Esophagus muscularis mucosa (tissue), 3 donors: ENCODE measurements around the gene DLGAP5.

Source experiments
- POLR2A ChIP-seq: fragments of 450-650 bp; IDR thresholded peaks from one replicate; pipeline ENCODE4 v1.6.1; 2017; ENCODE audit warnings: antibody characterized with exemption, moderate library complexity, mild to moderate bottlenecking, low read depth
- POLR2AphosphoS5 ChIP-seq, 2 donors: sonication (generic); formaldehyde crosslinking; IDR thresholded peaks; one replicate each; pipeline ENCODE4 v1.6.1; 2017; ENCODE audit warnings: antibody characterized with exemption in 2 of 2
- TF ChIP-seq, protein P1 (sequence below), 3 experiments: fragments of 200-600 bp in 2 of 3; fragments of 450-650 bp in 1 of 3; sonication (generic) in 2 of 3; IDR thresholded peaks; one replicate each; pipeline ENCODE4 v1.5.1; 2017 to 2019; ENCODE audit warnings: antibody characterized with exemption in 3 of 3, mild to moderate bottlenecking in 2 of 3, moderate library complexity in 1 of 3

- TF ChIP-seq, protein P1, sequence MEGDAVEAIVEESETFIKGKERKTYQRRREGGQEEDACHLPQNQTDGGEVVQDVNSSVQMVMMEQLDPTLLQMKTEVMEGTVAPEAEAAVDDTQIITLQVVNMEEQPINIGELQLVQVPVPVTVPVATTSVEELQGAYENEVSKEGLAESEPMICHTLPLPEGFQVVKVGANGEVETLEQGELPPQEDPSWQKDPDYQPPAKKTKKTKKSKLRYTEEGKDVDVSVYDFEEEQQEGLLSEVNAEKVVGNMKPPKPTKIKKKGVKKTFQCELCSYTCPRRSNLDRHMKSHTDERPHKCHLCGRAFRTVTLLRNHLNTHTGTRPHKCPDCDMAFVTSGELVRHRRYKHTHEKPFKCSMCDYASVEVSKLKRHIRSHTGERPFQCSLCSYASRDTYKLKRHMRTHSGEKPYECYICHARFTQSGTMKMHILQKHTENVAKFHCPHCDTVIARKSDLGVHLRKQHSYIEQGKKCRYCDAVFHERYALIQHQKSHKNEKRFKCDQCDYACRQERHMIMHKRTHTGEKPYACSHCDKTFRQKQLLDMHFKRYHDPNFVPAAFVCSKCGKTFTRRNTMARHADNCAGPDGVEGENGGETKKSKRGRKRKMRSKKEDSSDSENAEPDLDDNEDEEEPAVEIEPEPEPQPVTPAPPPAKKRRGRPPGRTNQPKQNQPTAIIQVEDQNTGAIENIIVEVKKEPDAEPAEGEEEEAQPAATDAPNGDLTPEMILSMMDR (IDR thresholded peaks at IDR 0.05): no peak
- TF ChIP-seq POLR2A: no peak
- TF ChIP-seq POLR2AphosphoS5 (IDR thresholded peaks at IDR 0.05): no peak
Measured at GRCh38 chr14:55220230-55220629, 28.8 kb upstream of the DLGAP5 start.
